HepG2 (cell line): ENCODE results near the gene GSS. TPM values are rescaled to one million over a fixed set of nuclear protein-coding genes. Genes with fewer than 3 reads are reported as not detected.

Source experiments
- ATAC-seq: fragments of 200-7000 bp; cut with Tn5 transposase; 3 replicates; pipeline ENCODE4 v1.9.1; 2020; ENCODE audit warnings: mild to moderate bottlenecking, moderate library complexity
- BruUV-seq: library from RNA; stranded (reverse); fragments of 400-500 nt; replicated peaks from 2 replicates; lab custom pipeline; 2021; lab: Mats Ljungman, UMichigan
- CTCF ChIA-PET: fragments of 300-600 bp; formaldehyde crosslinking; extraction: SDS; loops from one replicate; lab custom pipeline; 2021; ENCODE audit warnings: low total read pairs, inconsistent platforms, low intra/inter-chr PET ratio; lab: Yijun Ruan, JAX
- POLR2A ChIA-PET: fragments of 350-600 bp; sonication (Branson Sonifier 250); formaldehyde crosslinking; loops from one replicate; lab custom pipeline; 2020; ENCODE audit warnings: antibody characterized with exemption, inconsistent platforms; lab: Yijun Ruan, JAX
- DNase-seq: peaks from one replicate; pipeline ENCODE4 v3.0.0-alpha.2; 2015; ENCODE audit warnings: low spot score
- FAIRE-seq: peaks from 3 replicates; lab custom pipeline; 2011; peaks lifted over from hg19 to GRCh38; lab: Jason Lieb, UNC
- H2AFZ ChIP-seq: one replicate; pipeline ENCODE4 v1.6.1; 2011; ENCODE audit warnings: low read length, inconsistent platforms
- H3K27ac ChIP-seq: fragments of 300-600 bp; 3 replicates; pipeline ENCODE4 v1.8.0; 2011; ENCODE audit warnings: mixed run types, mild to moderate bottlenecking, mixed read lengths, low read length, inconsistent platforms; ENCODE audit not compliant: insufficient read depth; ENCODE audit errors: extremely low read length
- H3K27me3 ChIP-seq, 2 experiments: fragments of 200-600 bp in 1 of 2; 2 replicates in 1 of 2; 3 replicates in 1 of 2; pipeline versions ENCODE4 v1.6.0 to v1.8.0; 2011; ENCODE audit warnings: low read length in 2 of 2, mild to moderate bottlenecking in 2 of 2, moderate library complexity in 2 of 2, inconsistent platforms in 1 of 2; ENCODE audit not compliant: insufficient read depth in 2 of 2, control insufficient read depth in 1 of 2
- H3K36me3 ChIP-seq, 2 experiments: fragments of 200-600 bp in 1 of 2; replicated peaks in 1 of 2; 2 replicates in 1 of 2; 3 replicates in 1 of 2; pipeline versions ENCODE4 v1.5.1 to v1.8.0; 2011; ENCODE audit warnings: low read length in 2 of 2, inconsistent platforms in 1 of 2; ENCODE audit not compliant: insufficient read depth in 2 of 2, control insufficient read depth in 1 of 2
- H3K4me1 ChIP-seq: 2 replicates; pipeline ENCODE4 v1.5.1; 2012; ENCODE audit warnings: low read length, inconsistent platforms; ENCODE audit not compliant: insufficient read depth
- H3K4me2 ChIP-seq: 2 replicates; pipeline ENCODE4 v1.6.0; 2011; ENCODE audit warnings: low read depth, low read length, inconsistent platforms
- H3K4me3 ChIP-seq, 3 experiments: fragments of 200-600 bp in 1 of 3; sonication (generic), shearing (Covaris generic) in 1 of 3; replicated peaks in 1 of 3; 2 replicates each; pipeline ENCODE4 v1.5.1; 2011 to 2016; ENCODE audit warnings: low read length in 3 of 3, inconsistent platforms in 2 of 3, low read depth in 2 of 3, mild to moderate bottlenecking in 2 of 3, control low read depth in 1 of 3, mixed read lengths in 1 of 3; ENCODE audit not compliant: insufficient read depth in 1 of 3
- H3K79me2 ChIP-seq: one replicate; pipeline ENCODE4 v1.6.1; 2011; ENCODE audit warnings: low read length, inconsistent platforms; ENCODE audit not compliant: insufficient read depth
- H3K9ac ChIP-seq: 2 replicates; pipeline ENCODE4 v1.6.0; 2011; ENCODE audit warnings: mild to moderate bottlenecking, low read depth, low read length, inconsistent platforms; ENCODE audit not compliant: insufficient read depth
- H3K9me3 ChIP-seq: 2 replicates; pipeline ENCODE4 v1.5.1; 2012; ENCODE audit warnings: mild to moderate bottlenecking, low read length
- H4K20me1 ChIP-seq: 2 replicates; pipeline ENCODE4 v1.6.0; 2011; ENCODE audit warnings: inconsistent platforms, mild to moderate bottlenecking, low read length, moderate library complexity; ENCODE audit not compliant: insufficient read depth
- CHD4 ChIP-seq: fragments of 200-600 bp; sonication (generic); IDR thresholded peaks from 2 replicates; pipeline ENCODE4 v1.7.0; 2017; ENCODE audit warnings: mild to moderate bottlenecking, low read length, borderline replicate concordance
- DMAP1 ChIP-seq: IDR thresholded peaks from 2 replicates; pipeline ENCODE4 v1.6.1; 2016
- IRX3 ChIP-seq: sonication (generic); formaldehyde crosslinking; IDR thresholded peaks from 2 replicates; pipeline ENCODE4 v1.8.1; 2023; ENCODE audit warnings: mild to moderate bottlenecking, low read depth, missing genetic modification reagents, borderline replicate concordance
- NR2F1 ChIP-seq, 2 experiments: fragments of 450-650 bp in 1 of 2; formaldehyde crosslinking in 1 of 2; IDR thresholded peaks; 2 replicates each; pipeline versions ENCODE4 v1.5.0 to v1.6.1; 2016 to 2020; ENCODE audit warnings: mild to moderate bottlenecking in 1 of 2, missing compliant biosample characterization in 1 of 2, missing genetic modification reagents in 1 of 2, moderate library complexity in 1 of 2
- NR2F6 ChIP-seq, 2 experiments: IDR thresholded peaks; 2 replicates each; pipeline ENCODE4 v1.6.1; 2016; ENCODE audit warnings: antibody characterized with exemption in 1 of 2, mild to moderate bottlenecking in 1 of 2
- RARA ChIP-seq: IDR thresholded peaks from 2 replicates; pipeline ENCODE4 v1.6.1; 2016; ENCODE audit warnings: missing genetic modification reagents, missing compliant biosample characterization
- RBFOX2 ChIP-seq: fragments of 200-400 bp; formaldehyde crosslinking; IDR thresholded peaks from 2 replicates; pipeline ENCODE4 v1.6.1; 2017; ENCODE audit warnings: low read depth, mild to moderate bottlenecking, low read length
- SP1 ChIP-seq, 2 experiments: fragments of 450-650 bp in 1 of 2; sonication (generic) in 1 of 2; formaldehyde crosslinking in 1 of 2; IDR thresholded peaks; 2 replicates each; pipeline versions ENCODE4 v1.4.0 to v1.6.1; 2016 to 2020; ENCODE audit warnings: missing genetic modification reagents in 1 of 2
- ZC3H13 ChIP-seq: sonication (generic); formaldehyde crosslinking; IDR thresholded peaks from 2 replicates; pipeline ENCODE4 v1.8.1; 2023; ENCODE audit warnings: mild to moderate bottlenecking, missing genetic modification reagents, moderate library complexity
- ZNF367 ChIP-seq: sonication (generic); formaldehyde crosslinking; IDR thresholded peaks from 2 replicates; pipeline ENCODE4 v1.4.0; 2020; ENCODE audit warnings: missing genetic modification reagents, borderline replicate concordance
- ZNF563 ChIP-seq: sonication (generic); formaldehyde crosslinking; IDR thresholded peaks from 2 replicates; pipeline ENCODE4 v1.8.0; 2022; ENCODE audit warnings: mild to moderate bottlenecking, moderate library complexity, missing genetic modification reagents
- ZNF605 ChIP-seq: sonication (generic); formaldehyde crosslinking; IDR thresholded peaks from 2 replicates; pipeline ENCODE4 v1.8.0; 2022; ENCODE audit warnings: mild to moderate bottlenecking, missing genetic modification reagents
- ZSCAN25 ChIP-seq: sonication (generic); formaldehyde crosslinking; IDR thresholded peaks from 2 replicates; pipeline ENCODE4 v1.8.0; 2022; ENCODE audit warnings: mild to moderate bottlenecking, missing genetic modification reagents
- ZSCAN30 ChIP-seq: sonication (generic); formaldehyde crosslinking; IDR thresholded peaks from 2 replicates; pipeline ENCODE4 v1.5.0; 2020; ENCODE audit warnings: mild to moderate bottlenecking, missing genetic modification reagents
- WGBS: methylation state at CpG from one replicate; pipeline ENCODE4 v1.1.6; 2017; ENCODE audit warnings: low lambda C conversion rate; 5-methylcytosine and 5-hydroxymethylcytosine counted together
- in situ Hi-C: cut with HindIII; loops from 2 replicates; pipeline ENCODE4 v1.10.0; 2017; ENCODE audit warnings: low pct_unique_long_range_greater_than_20kb; ENCODE audit not compliant: extremely low pct_ligation_motif_present
- intact Hi-C: fragments of 100-400 bp; cut with micrococcal nuclease; formaldehyde crosslinking; loops from one replicate; pipeline ENCODE4 v1.10.0; 2022; ENCODE audit not compliant: unreplicated experiment
- polyA plus RNA-seq, 8 experiments: library from polyadenylated mRNA; depleted of rRNA in 3 of 8; stranded (reverse) in 7 of 8; unstranded in 1 of 8; fragments of >200 nt; fragmentation: Illumina TruSeq in 4 of 8; extraction: Trizol in 4 of 8; gene quantifications; 2 replicates each; pipeline versions ENCODE4 v1.2.1 to v1.2.3, GENCODE V29; 2011 to 2016; ENCODE audit warnings: low read depth in 4 of 8, missing spikeins in 1 of 8, mixed read lengths in 1 of 8; ENCODE audit not compliant: insufficient read depth in 1 of 8
- total RNA-seq, 5 experiments: library from RNA; depleted of rRNA; stranded (reverse); fragments of >200 nt; fragmentation: Illumina TruSeq; extraction: Trizol; gene quantifications; 2 replicates each; pipeline ENCODE4 v1.2.3, GENCODE V29; 2016; ENCODE audit warnings: low read depth in 1 of 5
- TF ChIP-seq, protein P1 (sequence below): sonication (generic); formaldehyde crosslinking; IDR thresholded peaks from 2 replicates; pipeline ENCODE4 v1.4.0; 2020; ENCODE audit warnings: missing genetic modification reagents, low read depth, mild to moderate bottlenecking, borderline replicate concordance
- TF ChIP-seq, protein P2 (sequence below): sonication (generic); formaldehyde crosslinking; IDR thresholded peaks from 2 replicates; pipeline ENCODE4 v1.4.0; 2020; ENCODE audit warnings: missing genetic modification reagents
- TF ChIP-seq, protein P3 (sequence below): sonication (generic); formaldehyde crosslinking; IDR thresholded peaks from 2 replicates; pipeline ENCODE4 v1.8.0; 2022; ENCODE audit warnings: missing genetic modification reagents, mild to moderate bottlenecking, moderate library complexity, borderline replicate concordance

The GSS gene
- total and polyA plus RNA-seq, 2 of the 13 experiments (the other 11 are each of a cell fraction or from before 2014, with no cell fraction given) = 80.1 to 102 TPM

DNA sequence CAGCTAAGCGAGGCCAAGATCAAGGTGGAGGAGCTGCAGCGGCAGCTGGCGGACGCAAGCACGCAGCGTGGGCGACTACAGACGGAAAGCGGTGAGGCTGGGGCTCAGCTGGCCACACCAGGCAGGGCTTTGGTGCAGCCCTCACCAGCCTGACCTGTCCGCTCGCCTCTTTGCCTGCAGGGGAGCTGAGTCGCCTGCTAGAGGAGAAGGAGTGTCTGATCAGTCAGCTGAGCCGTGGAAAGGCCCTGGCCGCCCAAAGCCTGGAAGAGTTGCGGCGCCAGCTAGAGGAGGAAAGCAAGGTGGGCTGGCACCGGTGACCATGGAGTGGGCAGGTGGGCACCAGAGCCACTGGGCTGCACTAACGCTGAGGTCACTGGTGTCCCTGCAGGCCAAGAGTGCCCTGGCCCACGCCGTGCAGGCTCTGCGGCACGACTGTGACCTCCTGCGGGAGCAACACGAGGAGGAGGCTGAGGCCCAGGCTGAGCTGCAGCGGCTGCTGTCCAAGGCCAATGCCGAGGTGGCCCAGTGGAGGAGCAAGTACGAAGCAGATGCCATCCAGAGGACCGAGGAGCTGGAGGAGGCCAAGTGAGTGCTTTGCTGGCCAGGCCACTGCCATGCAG lies 42.8 kb upstream of the GSS start (continued):
- TF ChIP-seq, protein P1, sequence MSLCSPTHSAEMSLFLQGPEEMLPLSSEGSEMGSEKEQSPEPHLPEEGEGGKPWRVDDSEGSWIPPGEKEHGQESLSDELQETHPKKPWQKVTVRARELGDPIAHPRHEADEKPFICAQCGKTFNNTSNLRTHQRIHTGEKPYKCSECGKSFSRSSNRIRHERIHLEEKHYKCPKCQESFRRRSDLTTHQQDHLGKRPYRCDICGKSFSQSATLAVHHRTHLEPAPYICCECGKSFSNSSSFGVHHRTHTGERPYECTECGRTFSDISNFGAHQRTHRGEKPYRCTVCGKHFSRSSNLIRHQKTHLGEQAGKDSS = no peak
- TF ChIP-seq SP1 (IDR thresholded peaks at IDR 0.05) = no peak
- no peak for TF ChIP-seq SP1 (CRISPR knock-in tag; IDR thresholded peaks at IDR 0.05)
- no peak for TF ChIP-seq RBFOX2
- no peak for TF ChIP-seq ZSCAN25 (CRISPR knock-in tag)

DNA sequence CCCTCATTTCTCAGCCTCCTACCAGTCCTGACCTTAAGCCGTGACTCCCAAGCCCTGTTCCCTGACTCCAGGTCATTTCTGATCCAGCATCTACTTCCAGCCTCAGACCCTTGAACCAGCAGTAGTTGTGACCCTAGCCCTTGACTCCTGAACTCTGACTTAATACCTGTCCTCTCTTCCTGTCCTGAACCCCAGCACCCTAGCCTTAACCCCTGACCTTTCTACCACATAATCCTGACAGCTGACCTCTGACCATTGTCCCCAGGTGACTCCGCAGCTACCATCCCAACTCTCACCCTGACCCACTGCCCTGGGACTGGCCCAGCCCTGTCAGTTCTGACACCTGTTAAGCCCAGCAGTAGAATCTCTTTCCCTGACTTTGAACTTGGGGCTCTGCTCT lies 42.2 kb upstream of the GSS start:
- POLR2A ChIA-PET = interaction anchor here (0.9 to 2.1 kb wide), 2 partner anchors 42 to 124 kb away, joined by 3 to 9 read pairs; partner anchors contain the start of genes GSS and MYH7B
- Histone ChIP-seq H3K4me1 (peaks cover 22% of the 10 kb centered on the region), H3K4me2 (no peak overlapping the region), H2AFZ (no peak overlapping the region), H3K27me3 (no peaks in the 10 kb centered on the region), H3K79me2 (no peaks in the 10 kb centered on the region), H3K9ac (no peak overlapping the region), H3K27ac (no peak overlapping the region), H3K36me3 (peaks cover 34 to 48% of the 10 kb centered on the region in 2 experiments), H4K20me1 (no peaks in the 10 kb centered on the region; the same call in 1 of the 2 replicates), H3K9me3 (no peaks in the 10 kb centered on the region), H3K4me3 (no peak overlapping the region)
- no peak for DNase-seq
- BruUV-seq = no TSS peak
- intact Hi-C loops = no loop called here
- no peak for ATAC-seq
- WGBS = 85% methylated on average over 2 of the region's 2 CpGs
- in situ Hi-C loops = no loop called here
- CTCF ChIA-PET = no interaction called here
- FAIRE-seq = no peak
- TF ChIP-seq ZNF605 (CRISPR knock-in tag) (0 out of 2 replicates have a peak, but pooled peaks have one; percentile 54), ZNF563 (CRISPR knock-in tag) (peak; percentile 59; the same call in 1 of the 2 replicates), ZSCAN30 (CRISPR knock-in tag) (no peak), NR2F6 (IDR thresholded peaks at IDR 0.05) (peak; percentile 72; the same call in 1 of the 2 replicates), NR2F6 (CRISPR knock-in tag; IDR thresholded peaks at IDR 0.05) (peak; percentile 59), CHD4 (no peak), ZC3H13 (CRISPR knock-in tag) (peak; percentile 77; the same call in 1 of the 2 replicates), ZNF367 (no peak), RARA (CRISPR knock-in tag) (peak; percentile 58; the same call in 1 of the 2 replicates), DMAP1 (CRISPR knock-in tag) (no peak), IRX3 (CRISPR knock-in tag) (no peak), NR2F1 (CRISPR knock-in tag; IDR thresholded peaks at IDR 0.05) (peak; percentile 25 to 28; a peak in 2 of 4 replicates)
- TF ChIP-seq, protein P2, sequence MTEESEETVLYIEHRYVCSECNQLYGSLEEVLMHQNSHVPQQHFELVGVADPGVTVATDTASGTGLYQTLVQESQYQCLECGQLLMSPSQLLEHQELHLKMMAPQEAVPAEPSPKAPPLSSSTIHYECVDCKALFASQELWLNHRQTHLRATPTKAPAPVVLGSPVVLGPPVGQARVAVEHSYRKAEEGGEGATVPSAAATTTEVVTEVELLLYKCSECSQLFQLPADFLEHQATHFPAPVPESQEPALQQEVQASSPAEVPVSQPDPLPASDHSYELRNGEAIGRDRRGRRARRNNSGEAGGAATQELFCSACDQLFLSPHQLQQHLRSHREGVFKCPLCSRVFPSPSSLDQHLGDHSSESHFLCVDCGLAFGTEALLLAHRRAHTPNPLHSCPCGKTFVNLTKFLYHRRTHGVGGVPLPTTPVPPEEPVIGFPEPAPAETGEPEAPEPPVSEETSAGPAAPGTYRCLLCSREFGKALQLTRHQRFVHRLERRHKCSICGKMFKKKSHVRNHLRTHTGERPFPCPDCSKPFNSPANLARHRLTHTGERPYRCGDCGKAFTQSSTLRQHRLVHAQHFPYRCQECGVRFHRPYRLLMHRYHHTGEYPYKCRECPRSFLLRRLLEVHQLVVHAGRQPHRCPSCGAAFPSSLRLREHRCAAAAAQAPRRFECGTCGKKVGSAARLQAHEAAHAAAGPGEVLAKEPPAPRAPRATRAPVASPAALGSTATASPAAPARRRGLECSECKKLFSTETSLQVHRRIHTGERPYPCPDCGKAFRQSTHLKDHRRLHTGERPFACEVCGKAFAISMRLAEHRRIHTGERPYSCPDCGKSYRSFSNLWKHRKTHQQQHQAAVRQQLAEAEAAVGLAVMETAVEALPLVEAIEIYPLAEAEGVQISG = 0 out of 2 replicates have a peak, but pooled peaks have one; percentile 8
- TF ChIP-seq, protein P3, sequence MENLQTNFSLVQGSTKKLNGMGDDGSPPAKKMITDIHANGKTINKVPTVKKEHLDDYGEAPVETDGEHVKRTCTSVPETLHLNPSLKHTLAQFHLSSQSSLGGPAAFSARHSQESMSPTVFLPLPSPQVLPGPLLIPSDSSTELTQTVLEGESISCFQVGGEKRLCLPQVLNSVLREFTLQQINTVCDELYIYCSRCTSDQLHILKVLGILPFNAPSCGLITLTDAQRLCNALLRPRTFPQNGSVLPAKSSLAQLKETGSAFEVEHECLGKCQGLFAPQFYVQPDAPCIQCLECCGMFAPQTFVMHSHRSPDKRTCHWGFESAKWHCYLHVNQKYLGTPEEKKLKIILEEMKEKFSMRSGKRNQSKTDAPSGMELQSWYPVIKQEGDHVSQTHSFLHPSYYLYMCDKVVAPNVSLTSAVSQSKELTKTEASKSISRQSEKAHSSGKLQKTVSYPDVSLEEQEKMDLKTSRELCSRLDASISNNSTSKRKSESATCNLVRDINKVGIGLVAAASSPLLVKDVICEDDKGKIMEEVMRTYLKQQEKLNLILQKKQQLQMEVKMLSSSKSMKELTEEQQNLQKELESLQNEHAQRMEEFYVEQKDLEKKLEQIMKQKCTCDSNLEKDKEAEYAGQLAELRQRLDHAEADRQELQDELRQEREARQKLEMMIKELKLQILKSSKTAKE = peak; percentile 19; the same call in 1 of the 2 replicates
